Mesothelial cell of epicardium (in vitro differentiated cells): ENCODE data around the gene ARHGEF37. TPM values are rescaled to one million over a fixed set of nuclear protein-coding genes. Genes with fewer than 3 reads are reported as not detected.
"Not testable (repeated sequence)": the region's sequence is repeated elsewhere in the genome, so short reads cannot be mapped to it uniquely, and the experiment has no call there.

ENCODE experiments used
- DNase-seq, 2 experiments: peaks; one replicate each; pipeline ENCODE4 v3.0.0; 2021; ENCODE audit warnings: low spot score in 2 of 2; ENCODE audit not compliant: unreplicated experiment in 2 of 2
- H3K27ac Mint-ChIP-seq: 2 replicates; pipeline ENCODE4 v1.8.0; 2021; ENCODE audit warnings: mixed read lengths
- H3K27me3 Mint-ChIP-seq: 2 replicates; pipeline ENCODE4 v1.8.0; 2021; ENCODE audit warnings: low read depth, mixed read lengths
- H3K36me3 Mint-ChIP-seq: 2 replicates; pipeline ENCODE4 v1.8.0; 2021; ENCODE audit warnings: mixed read lengths
- H3K4me1 Mint-ChIP-seq: 2 replicates; pipeline ENCODE4 v1.8.0; 2021; ENCODE audit warnings: mixed read lengths
- H3K4me3 Mint-ChIP-seq: 2 replicates; pipeline ENCODE4 v1.8.0; 2021; ENCODE audit warnings: mild to moderate bottlenecking, moderate library complexity, mixed read lengths
- H3K9me3 Mint-ChIP-seq: 2 replicates; pipeline ENCODE4 v1.8.0; 2021; ENCODE audit warnings: mixed read lengths
- CTCF ChIP-seq: fragments of 200-600 bp; sonication (generic); IDR thresholded peaks from one replicate; pipeline ENCODE4 v1.5.0; 2021; ENCODE audit warnings: antibody characterized with exemption; ENCODE audit not compliant: unreplicated experiment
- total RNA-seq: library from RNA; stranded (reverse); gene quantifications from 3 replicates; pipeline ENCODE4 v1.2.1, GENCODE V29; 2021

ARHGEF37 gene
- total RNA-seq, 1 donor from 2014 or later = 10.1 TPM

- Mint-ChIP-seq H3K27ac (no peak overlapping the region), H3K27me3 (peaks cover 1% of the 10 kb centered on the region), H3K4me1 (no peaks in the 10 kb centered on the region), H3K36me3 (no peaks in the 10 kb centered on the region), H3K4me3 (no peak overlapping the region), H3K9me3 (peaks cover 15% of the 10 kb centered on the region)
- TF ChIP-seq CTCF = no peak
- DNase-seq = no peak
Measured at GRCh38 chr5:149664666-149665415, 83.5 kb downstream of the ARHGEF37 start.

- no peaks in the 10 kb centered on the region for H3K36me3 Mint-ChIP-seq
- H3K27ac Mint-ChIP-seq = no peak overlapping the region
- DNase-seq = no peak
- H3K9me3 Mint-ChIP-seq = peaks cover 15% of the 10 kb centered on the region
- no peak for TF ChIP-seq CTCF
- no peak overlapping the region for H3K4me3 Mint-ChIP-seq
- peaks cover 1% of the 10 kb centered on the region for H3K27me3 Mint-ChIP-seq
- H3K4me1 Mint-ChIP-seq = no peaks in the 10 kb centered on the region
Measured at GRCh38 chr5:149665416-149666175, 84.3 kb downstream of the ARHGEF37 start.

- DNase-seq = no peak
- no peak overlapping the region for H3K27ac Mint-ChIP-seq
- peaks cover 1% of the 10 kb centered on the region for H3K27me3 Mint-ChIP-seq
Measured at GRCh38 chr5:149666212-149666852, 85.0 kb downstream of the ARHGEF37 start.

GRCh38 chr5:149667084-149667828 lies 86.0 kb downstream of the ARHGEF37 start:
- Mint-ChIP-seq H3K4me3 (no peak overlapping the region), H3K4me1 (no peaks in the 10 kb centered on the region), H3K36me3 (no peaks in the 10 kb centered on the region), H3K9me3 (peaks cover 23% of the 10 kb centered on the region), H3K27me3 (peaks cover 1% of the 10 kb centered on the region), H3K27ac (no peak overlapping the region)
- no peak for DNase-seq
- peak; percentile 84 for TF ChIP-seq CTCF

More at GRCh38 chr5:149666212-149666852, 85.0 kb downstream of the ARHGEF37 start:
- TF ChIP-seq CTCF = no peak
- H3K4me3 Mint-ChIP-seq = no peak overlapping the region
- no peaks in the 10 kb centered on the region for H3K4me1 Mint-ChIP-seq
- peaks cover 15% of the 10 kb centered on the region for H3K9me3 Mint-ChIP-seq
- no peaks in the 10 kb centered on the region for H3K36me3 Mint-ChIP-seq

GRCh38 chr5:149667829-149668330 lies 86.6 kb downstream of the ARHGEF37 start:
- DNase-seq = no peak
- H3K27ac Mint-ChIP-seq = no peak overlapping the region
- H3K36me3 Mint-ChIP-seq = no peaks in the 10 kb centered on the region
- H3K9me3 Mint-ChIP-seq = peaks cover 24% of the 10 kb centered on the region
- TF ChIP-seq CTCF = peak; percentile 11
- H3K4me3 Mint-ChIP-seq = no peak overlapping the region
- no peaks in the 10 kb centered on the region for H3K4me1 Mint-ChIP-seq
- peaks cover 3% of the 10 kb centered on the region for H3K27me3 Mint-ChIP-seq

- DNase-seq, H3K27ac Mint-ChIP-seq, H3K27me3 Mint-ChIP-seq, H3K4me1 Mint-ChIP-seq, H3K36me3 Mint-ChIP-seq, H3K4me3 Mint-ChIP-seq: not testable (repeated sequence)
- peaks cover 21% of the 10 kb centered on the region for H3K9me3 Mint-ChIP-seq
Measured at GRCh38 chr5:149669273-149669672, 88.0 kb downstream of the ARHGEF37 start.
